Tibial nerve (tissue), 4 donors: ENCODE measurements around the gene OR4E1. TPM values are rescaled to one million over a fixed set of nuclear protein-coding genes. Genes with fewer than 3 reads are reported as not detected.

Experiments
- DNase-seq, 2 donors: peaks; one replicate each; pipeline ENCODE4 v3.0.0-alpha.2; 2019; ENCODE audit warnings: low spot score in 2 of 2
- H3K27ac ChIP-seq, 4 donors: fragments of 200-600 bp; sonication (generic) in 3 of 4; one replicate each; pipeline ENCODE4 v1.5.1; 2017 to 2019; ENCODE audit warnings: mild to moderate bottlenecking in 1 of 4
- H3K27me3 ChIP-seq, 2 donors: fragments of 200-600 bp; sonication (generic) in 1 of 2; one replicate each; pipeline versions ENCODE4 v1.5.1 to v1.6.0; 2017 to 2019
- H3K36me3 ChIP-seq, 3 donors: fragments of 200-600 bp; sonication (generic); one replicate each; pipeline ENCODE4 v1.5.1; 2018 to 2019
- H3K4me1 ChIP-seq, 4 donors: fragments of 200-600 bp; sonication (generic) in 3 of 4; one replicate each; pipeline ENCODE4 v1.5.1; 2017 to 2019
- H3K4me3 ChIP-seq, 4 donors: fragments of 200-600 bp; sonication (generic) in 3 of 4; one replicate each; pipeline ENCODE4 v1.5.1; 2017 to 2019; ENCODE audit warnings: mild to moderate bottlenecking in 1 of 4, moderate library complexity in 1 of 4
- H3K9me3 ChIP-seq, 4 donors: fragments of 200-600 bp; sonication (generic) in 3 of 4; one replicate each; pipeline ENCODE4 v1.5.1; 2017 to 2019
- CTCF ChIP-seq, 5 experiments: fragments of 200-600 bp in 3 of 5; fragments of 450-650 bp in 2 of 5; sonication (generic) in 3 of 5; IDR thresholded peaks; one replicate each; pipeline ENCODE4 v1.5.1; 2016 to 2019; ENCODE audit warnings: antibody characterized with exemption in 5 of 5, mild to moderate bottlenecking in 3 of 5, moderate library complexity in 2 of 5
- EP300 ChIP-seq, 2 donors: sonication (generic); formaldehyde crosslinking; IDR thresholded peaks; one replicate each; pipeline ENCODE4 v1.6.1; 2017; ENCODE audit warnings: antibody characterized with exemption in 2 of 2, mild to moderate bottlenecking in 1 of 2
- POLR2A ChIP-seq, 2 donors: fragments of 450-650 bp; IDR thresholded peaks; one replicate each; pipeline ENCODE4 v1.6.1; 2017; ENCODE audit warnings: antibody characterized with exemption in 2 of 2, mild to moderate bottlenecking in 2 of 2, moderate library complexity in 2 of 2
- WGBS, 2 donors: methylation state at CpG; one replicate each; pipeline ENCODE4 v1.1.5; 2018; 5-methylcytosine and 5-hydroxymethylcytosine counted together
- total RNA-seq, 4 donors: library from RNA; depleted of rRNA; stranded (reverse); fragments of >200 nt; gene quantifications; one replicate each; pipeline ENCODE4 v1.1.0, GENCODE V29; 2016

The OR4E1 gene
- total RNA-seq, 4 donors from 2014 or later: not detected

- H3K4me3 ChIP-seq: no peak overlapping the region
- WGBS, 2 donors: 38 to 45% methylated on average over 2 of the region's 2 CpGs
- no peaks in the 10 kb centered on the region for H3K27me3 ChIP-seq
- H3K9me3 ChIP-seq: peaks cover 0 to 13% (median 0%) of the 10 kb centered on the region in 4 donors
- DNase-seq: no peak
- no peaks in the 10 kb centered on the region for H3K4me1 ChIP-seq
- no peaks in the 10 kb centered on the region for H3K36me3 ChIP-seq
- TF ChIP-seq POLR2A (IDR thresholded peaks at IDR 0.05) (no peak), EP300 (IDR thresholded peaks at IDR 0.05) (no peak), CTCF (IDR thresholded peaks at IDR 0.05) (no peak)
- H3K27ac ChIP-seq: no peak overlapping the region
Measured at GRCh38 chr14:21671371-21671770, 2.2 kb downstream of the OR4E1 start.

DNA sequence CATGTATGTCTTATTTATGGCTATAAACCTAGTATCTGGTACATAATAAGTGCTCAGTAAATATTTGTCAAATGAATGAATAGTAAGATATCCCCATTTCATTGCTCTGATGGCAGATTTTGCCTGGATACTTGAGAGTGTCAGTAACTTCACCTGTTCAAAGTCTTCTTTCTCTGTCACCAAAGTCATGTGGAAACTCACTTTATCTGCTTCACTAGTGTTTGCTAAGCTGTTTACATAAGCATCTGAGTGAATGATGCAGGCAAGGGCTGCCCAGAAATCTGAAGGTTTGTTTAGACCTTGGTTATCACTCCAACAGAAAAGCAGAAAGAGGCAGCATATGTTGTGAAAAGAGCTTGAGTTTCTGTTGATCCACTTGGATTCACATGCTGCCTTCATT is 4.3 kb downstream of the OR4E1 start:
- no peaks in the 10 kb centered on the region for H3K36me3 ChIP-seq
- TF ChIP-seq CTCF (IDR thresholded peaks at IDR 0.05): no peak
- TF ChIP-seq POLR2A (IDR thresholded peaks at IDR 0.05): no peak
- TF ChIP-seq EP300 (IDR thresholded peaks at IDR 0.05): no peak
- no peak for DNase-seq
- H3K4me1 ChIP-seq: no peaks in the 10 kb centered on the region
- no peaks in the 10 kb centered on the region for H3K27me3 ChIP-seq
- no peak overlapping the region for H3K4me3 ChIP-seq
- H3K9me3 ChIP-seq: no peaks in the 10 kb centered on the region
- no peak overlapping the region for H3K27ac ChIP-seq

DNA sequence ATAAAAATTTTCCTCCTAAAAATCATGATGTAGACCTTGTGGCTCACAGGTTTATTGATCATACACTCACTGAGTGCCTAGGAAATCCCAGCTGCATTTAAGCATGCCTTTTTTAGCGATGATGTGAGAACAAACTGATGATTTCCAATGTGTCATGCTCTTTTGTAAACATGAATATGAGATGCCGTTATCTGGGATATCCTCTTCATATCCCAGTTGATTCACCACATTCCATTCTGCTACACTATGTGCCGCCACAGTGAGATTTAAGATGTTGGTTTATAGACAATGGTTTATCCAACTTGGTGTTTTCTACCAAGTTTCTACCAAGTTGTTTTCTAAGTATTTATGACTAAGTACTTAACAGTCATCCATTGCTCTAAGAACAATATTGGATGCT is 5.2 kb downstream of the OR4E1 start:
- TF ChIP-seq CTCF (IDR thresholded peaks at IDR 0.05) (no peak), EP300 (IDR thresholded peaks at IDR 0.05) (no peak), POLR2A (IDR thresholded peaks at IDR 0.05) (no peak)
- H3K27me3 ChIP-seq: no peaks in the 10 kb centered on the region
- H3K4me1 ChIP-seq: no peaks in the 10 kb centered on the region
- H3K9me3 ChIP-seq: no peaks in the 10 kb centered on the region
- H3K27ac ChIP-seq: no peak overlapping the region
- no peak for DNase-seq
- H3K36me3 ChIP-seq: no peaks in the 10 kb centered on the region
- no peak overlapping the region for H3K4me3 ChIP-seq
- WGBS, 2 donors: 82 to 90% methylated on average over 3 of the region's 3 CpGs

DNA sequence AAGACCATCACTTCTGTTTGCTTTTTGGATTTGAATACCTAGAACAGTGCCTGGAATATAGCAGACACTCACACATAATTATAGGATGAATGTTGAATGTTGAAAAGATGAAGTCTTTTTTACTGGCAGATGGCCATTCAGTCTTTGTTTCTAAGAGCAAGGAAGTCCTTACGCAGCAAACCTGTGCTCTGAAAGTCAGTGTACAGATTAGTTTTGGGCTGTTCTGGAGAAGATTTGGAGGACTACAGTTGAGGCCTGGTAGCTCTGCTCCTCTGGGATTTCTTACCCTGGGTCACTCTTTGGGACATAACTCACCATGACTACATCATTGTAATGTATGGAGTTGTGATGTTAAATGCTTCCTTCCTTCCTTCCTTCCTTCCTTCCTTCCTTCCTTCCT is 16.6 kb downstream of the OR4E1 start:
- no peaks in the 10 kb centered on the region for H3K4me1 ChIP-seq
- no peak for DNase-seq
- TF ChIP-seq EP300 (IDR thresholded peaks at IDR 0.05) (no peak), CTCF (IDR thresholded peaks at IDR 0.05) (no peak), POLR2A (IDR thresholded peaks at IDR 0.05) (no peak)
- no peak overlapping the region for H3K27ac ChIP-seq
- H3K9me3 ChIP-seq: no peaks in the 10 kb centered on the region
- WGBS, 2 donors: 88 to 97% methylated on average over 1 of the region's 1 CpG
- no peaks in the 10 kb centered on the region for H3K36me3 ChIP-seq
- no peaks in the 10 kb centered on the region for H3K27me3 ChIP-seq
- H3K4me3 ChIP-seq: no peak overlapping the region

DNA sequence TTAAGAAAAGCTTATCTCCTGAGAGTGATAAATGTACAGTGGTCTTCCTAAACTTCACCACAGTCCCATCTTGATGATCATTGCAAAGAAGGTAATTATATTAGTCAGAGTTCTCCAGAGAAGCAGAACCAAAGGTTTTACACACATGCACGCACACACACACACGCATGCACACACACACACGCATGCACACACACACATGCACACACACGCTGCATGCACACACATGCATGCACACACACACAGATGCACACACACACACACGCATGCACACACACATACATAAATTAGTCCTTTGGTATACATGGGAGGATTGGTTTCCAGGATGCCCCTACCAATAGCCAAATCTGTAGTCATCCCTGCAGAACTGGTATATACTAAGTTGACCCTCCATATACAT is 19.4 kb downstream of the OR4E1 start:
- H3K4me3 ChIP-seq: no peak overlapping the region
- H3K27ac ChIP-seq: no peak overlapping the region
- H3K27me3 ChIP-seq: no peaks in the 10 kb centered on the region
- DNase-seq: no peak
- WGBS, 2 donors: 89 to 93% methylated on average over 5 of the region's 5 CpGs
- H3K4me1 ChIP-seq: no peaks in the 10 kb centered on the region
- no peaks in the 10 kb centered on the region for H3K36me3 ChIP-seq
- H3K9me3 ChIP-seq: no peaks in the 10 kb centered on the region
- TF ChIP-seq POLR2A (IDR thresholded peaks at IDR 0.05): no peak
- TF ChIP-seq EP300 (IDR thresholded peaks at IDR 0.05): no peak
- TF ChIP-seq CTCF (IDR thresholded peaks at IDR 0.05): no peak
